Measurements from ENCODE around the gene TRMU. TPM values are rescaled to one million over a fixed set of nuclear protein-coding genes. Genes with fewer than 3 reads are reported as not detected.

The TRMU gene
- total and polyA plus RNA-seq, 10 donors, result 23.7 to 59.6 (median 43.3) TPM

GRCh38 chr22:46351131-46351735 is 15.7 kb downstream of the TRMU start:
- WGBS, 5 donors, result 91 to 96% (median 95%) methylated on average over 28 of the region's 28 CpGs
- intact Hi-C loops (cut with DNase I; ENCODE audit: low total_unique reads), result no loop called here
- peak; percentile 56 for DNase-seq
- no peak for TF ChIP-seq CTCF (IDR thresholded peaks at IDR 0.05 in 8 of 11, conservative IDR thresholded peaks at IDR 0.05 in 3 of 11)
- TF ChIP-seq POLR2AphosphoS5 (IDR thresholded peaks at IDR 0.05), result peak in 1 of 3 donors; percentile 40
- Histone ChIP-seq H3K36me3 (peaks cover 13 to 100% (median 96%) of the 10 kb centered on the region in 6 donors), H3K4me3 (no peak overlapping the region), H3K27me3 (replicated peaks in 1 of 7) (no peaks in the 10 kb centered on the region), H3K27ac (no peak overlapping the region), H3K4me1 (peaks cover 0 to 19% (median 3%) of the 10 kb centered on the region in 6 donors), H3K9me3 (no peaks in the 10 kb centered on the region)

- Histone ChIP-seq H3K27me3 (replicated peaks in 1 of 7) (no peaks in the 10 kb centered on the region), H3K36me3 (peaks cover 13 to 100% (median 96%) of the 10 kb centered on the region in 6 donors), H3K9me3 (no peaks in the 10 kb centered on the region), H3K4me3 (no peak overlapping the region), H3K4me1 (peaks cover 0 to 19% (median 3%) of the 10 kb centered on the region in 6 donors), H3K27ac (no peak overlapping the region)
- TF ChIP-seq CTCF (IDR thresholded peaks at IDR 0.05 in 8 of 11, conservative IDR thresholded peaks at IDR 0.05 in 3 of 11) (no peak), POLR2AphosphoS5 (IDR thresholded peaks at IDR 0.05) (peak in 1 of 3 donors; percentile 11)
- DNase-seq, result peak; percentile 37
- WGBS, 5 donors, result 93 to 96% (median 95%) methylated on average over 7 to 23 of the region's 23 CpGs
- intact Hi-C loops (cut with DNase I; ENCODE audit: low total_unique reads), result no loop called here
Observed at GRCh38 chr22:46351767-46352166, 16.3 kb downstream of the TRMU start.

- no peak for TF ChIP-seq CTCF (IDR thresholded peaks at IDR 0.05 in 8 of 11, conservative IDR thresholded peaks at IDR 0.05 in 3 of 11)
- no peak for TF ChIP-seq POLR2A (IDR thresholded peaks at IDR 0.05)
- TF ChIP-seq POLR2AphosphoS5 (IDR thresholded peaks at IDR 0.05), result no peak
- Histone ChIP-seq H3K27ac (no peak overlapping the region), H3K9me3 (no peaks in the 10 kb centered on the region), H3K36me3 (peaks cover 10 to 100% (median 96%) of the 10 kb centered on the region in 6 donors), H3K4me1 (peaks cover 0 to 19% (median 3%) of the 10 kb centered on the region in 6 donors), H3K27me3 (replicated peaks in 1 of 7) (no peaks in the 10 kb centered on the region), H3K4me3 (no peak overlapping the region)
- intact Hi-C loops (cut with DNase I; ENCODE audit: low total_unique reads), result no loop called here
- 88 to 95% (median 92%) methylated on average over 10 of the region's 10 CpGs for WGBS, 5 donors
- no peak for DNase-seq
Observed at GRCh38 chr22:46352276-46352675, 16.8 kb downstream of the TRMU start.

GRCh38 chr22:46352691-46353386 is 17.3 kb downstream of the TRMU start:
- no peaks in the 10 kb centered on the region for H3K27me3 ChIP-seq (replicated peaks in 1 of 7)
- H3K36me3 ChIP-seq, result peaks cover 10 to 100% (median 95%) of the 10 kb centered on the region in 6 donors
- H3K4me1 ChIP-seq, result peaks cover 0 to 19% (median 3%) of the 10 kb centered on the region in 6 donors
- no peak for TF ChIP-seq POLR2A (IDR thresholded peaks at IDR 0.05)
- peak in 1 of 3 donors; percentile 36 for TF ChIP-seq POLR2AphosphoS5 (IDR thresholded peaks at IDR 0.05)
- no peak for TF ChIP-seq CTCF (IDR thresholded peaks at IDR 0.05 in 8 of 11, conservative IDR thresholded peaks at IDR 0.05 in 3 of 11)
- DNase-seq, result peak; percentile 79
- no peak overlapping the region for H3K27ac ChIP-seq
- WGBS, 5 donors, result 89 to 92% (median 91%) methylated on average over 17 to 20 of the region's 20 CpGs
- H3K9me3 ChIP-seq, result no peaks in the 10 kb centered on the region
- intact Hi-C loops (cut with DNase I; ENCODE audit: low total_unique reads), result no loop called here
- H3K4me3 ChIP-seq, result no peak overlapping the region
